HG03432 (cell line): ENCODE results near the gene OCA2.
"Not testable (repeated sequence)": the region's sequence is repeated elsewhere in the genome, so short reads cannot be mapped to it uniquely, and the experiment has no call there.

Experiments used
- ATAC-seq: cut with Tn5 transposase; IDR thresholded peaks from one replicate; pipeline ENCODE4 v1.9.1; 2021; ENCODE audit warnings: mild to moderate bottlenecking, moderate library complexity; ENCODE audit not compliant: unreplicated experiment

The OCA2 gene

DNA sequence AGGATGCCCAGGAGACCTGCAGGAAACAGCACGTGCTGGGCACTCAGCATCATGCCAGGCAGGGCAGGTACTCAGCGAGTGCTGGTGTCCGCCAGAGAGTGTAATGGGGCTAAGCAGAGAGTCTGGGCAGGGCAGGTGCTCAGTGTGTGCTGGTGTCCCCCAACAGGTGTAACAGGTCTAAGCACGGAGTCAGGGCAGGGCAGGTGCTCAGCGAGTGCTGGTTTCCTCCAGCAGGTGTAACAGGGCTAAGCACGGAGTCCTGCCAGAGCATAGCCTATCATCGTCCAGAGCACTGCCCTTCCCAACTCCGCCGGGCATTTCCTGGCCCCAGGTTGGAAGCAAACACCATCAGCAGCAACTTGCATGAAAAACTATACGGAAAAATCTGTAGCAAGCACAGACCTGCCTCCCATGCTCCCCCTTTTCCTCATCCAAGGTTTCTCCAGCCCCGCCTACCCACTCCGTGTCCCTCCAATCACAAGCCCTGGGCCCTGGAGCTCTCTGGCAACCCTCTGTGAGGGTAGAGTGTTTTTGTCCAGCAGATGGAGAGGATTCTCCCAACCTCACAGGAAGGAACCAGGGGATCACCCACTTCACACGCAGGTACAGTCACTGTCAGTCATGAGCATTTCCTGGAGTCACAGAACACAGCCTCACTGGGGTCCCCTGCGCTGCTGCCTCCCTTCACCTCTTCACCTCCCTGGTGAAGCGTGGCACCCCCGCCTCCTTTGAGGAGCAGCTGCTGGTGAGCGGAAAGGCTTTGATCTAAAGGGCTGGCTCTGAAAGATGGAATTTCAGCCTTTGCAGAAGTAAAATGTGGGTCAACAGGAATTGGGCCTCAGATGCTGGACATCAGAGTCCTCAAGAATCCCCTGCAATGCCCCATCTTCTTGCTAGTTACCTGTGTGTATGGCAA, 302.5 kb downstream of the OCA2 start:
- ATAC-seq, result no peak

- ATAC-seq, result no peak
Measured at GRCh38 chr15:27792756-27793264, 306.3 kb downstream of the OCA2 start.

DNA sequence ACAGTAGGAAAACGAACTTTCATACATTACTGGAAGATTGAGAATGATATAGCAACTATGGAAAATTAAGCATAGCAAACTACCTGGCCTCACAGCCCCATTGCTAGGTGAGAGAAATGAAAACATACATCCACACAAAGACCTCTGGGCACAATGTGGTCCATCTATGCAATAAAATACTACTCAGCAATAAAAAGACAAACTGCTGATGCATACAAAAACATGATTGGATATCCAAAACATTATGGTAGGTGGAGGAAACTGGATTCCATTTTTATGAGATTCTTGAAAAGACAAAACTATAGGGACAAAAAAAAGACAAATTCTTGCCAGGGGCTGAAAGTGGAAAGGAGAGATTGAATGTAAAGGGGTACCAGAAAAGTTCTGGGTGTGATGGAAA, 308.8 kb downstream of the OCA2 start:
- ATAC-seq, result no peak

GRCh38 chr15:27787931-27788330, 311.2 kb downstream of the OCA2 start:
- ATAC-seq, result no peak

- no peak for ATAC-seq
Measured at GRCh38 chr15:27784107-27784506, 315.0 kb downstream of the OCA2 start.

- no peak for ATAC-seq
Measured at GRCh38 chr15:27783678-27784077, 315.4 kb downstream of the OCA2 start.

DNA sequence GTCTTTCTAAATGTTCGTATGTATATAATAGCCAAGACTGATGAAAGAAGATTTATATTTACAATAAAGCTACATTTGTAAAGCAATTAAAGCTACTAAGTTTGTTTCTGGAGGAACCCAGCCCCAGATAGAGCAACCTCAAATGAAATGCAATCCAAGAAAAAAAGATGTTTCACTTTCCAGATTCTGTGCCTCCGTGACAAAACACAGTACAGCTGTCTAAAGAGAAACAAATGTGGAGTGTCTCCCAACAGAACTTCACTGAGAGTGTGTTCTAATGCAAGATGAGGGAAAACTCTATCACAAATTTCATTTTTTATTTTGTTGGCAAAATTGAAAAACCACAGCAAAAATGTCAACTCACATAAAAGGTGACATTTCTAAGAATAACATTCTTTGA, 317.0 kb downstream of the OCA2 start:
- ATAC-seq, result no peak

DNA sequence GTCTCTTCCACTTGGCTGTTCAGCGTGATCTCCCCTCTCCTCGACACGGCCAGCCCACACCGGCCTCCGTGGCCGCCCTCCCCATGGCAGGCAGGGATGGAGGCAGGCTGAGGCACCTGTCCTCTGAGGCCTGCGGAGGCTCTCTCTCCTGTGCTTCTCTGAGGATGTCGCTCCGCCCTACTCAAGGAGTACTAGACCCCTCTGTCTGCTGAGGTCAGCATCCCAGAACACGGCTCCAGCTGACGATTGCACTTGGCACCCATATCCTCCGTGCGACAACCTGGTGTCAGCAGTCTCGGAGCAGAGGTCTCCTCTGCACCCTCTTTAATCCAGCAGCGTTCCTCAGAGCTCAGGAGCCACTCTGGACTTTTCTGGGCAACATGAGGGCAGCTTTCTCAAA, 322.6 kb downstream of the OCA2 start:
- ATAC-seq, result no peak

- ATAC-seq, result no peak
Measured at GRCh38 chr15:27774638-27775037, 324.5 kb downstream of the OCA2 start.

- ATAC-seq, result no peak
Measured at GRCh38 chr15:27774191-27774590, 324.9 kb downstream of the OCA2 start.

GRCh38 chr15:27771892-27772291, 327.2 kb downstream of the OCA2 start:
- no peak for ATAC-seq

DNA sequence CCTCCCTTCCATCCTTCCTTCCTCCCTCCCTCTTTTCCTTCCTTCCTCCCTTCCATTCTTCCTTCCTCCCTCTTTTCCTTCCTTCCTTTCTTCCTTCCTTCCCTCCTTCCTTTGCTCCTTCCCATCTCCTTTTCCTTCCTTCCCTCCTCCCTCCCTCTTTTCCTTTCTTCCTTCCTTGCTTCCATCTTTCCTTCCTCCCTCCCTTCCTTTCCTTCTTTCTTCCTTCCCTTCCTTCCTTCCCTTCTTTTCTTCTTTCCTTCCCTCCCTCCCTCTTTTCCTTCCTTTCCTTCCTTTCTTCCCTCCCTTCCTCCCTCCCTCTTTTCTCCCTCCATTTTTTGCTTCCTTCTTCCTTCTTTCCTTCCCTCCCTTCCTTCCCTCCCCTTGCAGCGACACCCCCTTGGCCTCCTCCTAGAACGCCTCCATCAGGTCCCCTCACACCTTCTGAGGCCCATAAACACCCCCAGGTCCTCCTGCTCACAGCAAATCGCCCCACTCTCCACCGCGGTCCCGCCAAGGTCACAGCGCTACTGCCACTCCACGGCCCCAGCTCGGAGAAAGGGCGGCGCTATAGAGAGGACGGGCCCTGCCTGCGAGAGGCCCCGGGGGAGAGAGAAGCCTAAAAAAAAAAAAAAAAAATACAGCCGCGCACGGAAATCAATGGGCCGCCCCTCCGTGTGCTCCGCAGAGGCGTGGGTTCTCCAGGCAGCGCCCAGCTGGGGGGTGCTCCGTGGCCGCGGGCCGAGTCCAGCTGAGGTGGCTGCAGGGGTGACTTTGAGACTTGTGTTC, 328.2 kb downstream of the OCA2 start:
- no peak for ATAC-seq

DNA sequence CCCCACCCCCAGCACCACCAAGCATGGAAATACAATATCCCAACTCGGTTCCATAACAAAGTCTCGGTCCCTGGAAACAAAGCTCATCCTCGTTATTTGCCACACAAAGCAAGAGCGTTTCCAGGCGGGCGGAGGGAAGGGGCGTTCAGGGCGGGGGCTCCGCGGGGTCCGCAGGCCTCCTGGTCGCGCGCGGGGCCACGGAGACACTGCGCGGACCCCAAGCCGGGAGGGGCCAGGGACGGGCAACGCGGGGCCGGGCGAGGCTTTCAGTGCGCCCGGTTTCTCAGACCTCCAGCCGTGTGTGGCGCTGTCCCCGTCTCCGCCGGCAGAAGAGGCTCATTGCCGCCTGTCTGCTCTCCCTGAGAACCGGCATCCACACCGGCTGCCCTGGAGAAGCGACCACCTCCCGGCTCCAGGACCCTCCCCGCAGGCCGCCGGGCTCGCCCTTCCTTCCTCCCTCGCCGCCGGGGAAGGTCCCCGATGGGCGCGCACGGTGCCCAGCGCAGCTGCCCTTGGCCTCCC, 329.0 kb downstream of the OCA2 start:
- no peak for ATAC-seq

DNA sequence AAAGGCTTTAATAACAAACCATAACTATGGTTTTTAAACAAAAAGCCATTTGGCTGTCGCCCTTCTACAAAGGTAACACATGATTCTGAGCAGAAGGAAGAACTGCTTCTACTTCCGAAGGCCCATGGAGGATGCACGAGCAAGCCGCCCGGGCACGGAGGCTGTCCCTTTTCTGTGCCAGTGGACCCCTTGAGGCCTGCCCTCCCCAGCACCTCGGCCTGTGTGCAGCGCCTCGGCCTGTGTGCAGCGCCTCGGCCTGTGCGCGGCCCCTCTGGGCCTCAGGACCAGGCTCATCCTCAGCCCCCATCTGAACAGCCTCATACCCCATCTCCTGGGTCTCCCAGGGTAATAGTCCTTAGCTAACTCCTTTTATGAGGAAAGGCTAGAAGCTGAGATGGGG, 329.5 kb downstream of the OCA2 start:
- ATAC-seq, result no peak

GRCh38 chr15:27768732-27769475, 330.2 kb downstream of the OCA2 start:
- no peak for ATAC-seq

GRCh38 chr15:27767918-27768640, 331.0 kb downstream of the OCA2 start:
- no peak for ATAC-seq

- ATAC-seq, result not testable (repeated sequence)
Measured at GRCh38 chr15:27767430-27767829, 331.7 kb downstream of the OCA2 start.

DNA sequence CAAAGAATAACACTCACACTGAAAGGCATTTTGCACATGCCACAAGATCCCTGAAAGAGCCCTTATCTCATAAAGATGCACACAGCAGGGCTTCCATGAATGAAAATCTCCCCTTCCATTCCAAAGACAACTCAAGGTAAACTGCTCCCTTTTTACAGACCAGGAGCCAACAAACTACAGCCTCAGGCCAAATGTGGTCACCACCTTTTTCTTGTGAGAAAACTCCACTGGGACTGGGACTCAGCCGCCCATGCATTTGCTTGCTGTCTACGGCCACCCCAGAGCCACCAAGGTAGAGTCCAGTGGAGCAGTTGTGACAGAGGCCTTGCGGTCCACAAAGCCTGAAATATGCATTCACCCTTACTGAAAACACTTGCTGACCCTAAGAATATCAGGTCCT, 334.8 kb downstream of the OCA2 start:
- no peak for ATAC-seq

GRCh38 chr15:27763514-27763913, 335.6 kb downstream of the OCA2 start:
- ATAC-seq, result no peak

DNA sequence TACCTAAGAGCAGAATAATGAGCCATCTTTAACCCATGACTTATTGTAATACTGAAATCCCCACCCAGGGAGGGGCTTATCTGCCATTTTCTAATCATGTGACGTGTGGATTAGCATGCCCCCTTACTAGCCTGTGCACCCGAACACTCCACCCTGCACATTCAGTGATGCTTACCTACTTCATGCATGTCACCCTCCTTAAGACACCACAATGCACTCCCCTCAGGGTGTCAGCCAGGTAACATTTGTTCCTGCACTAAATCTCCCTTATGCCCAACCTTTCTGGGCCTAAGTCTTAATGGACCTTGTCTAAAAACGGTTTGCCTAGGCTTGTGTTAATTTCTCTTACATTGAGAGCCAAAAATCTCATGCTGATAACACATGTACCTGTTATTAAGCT, 336.6 kb downstream of the OCA2 start:
- ATAC-seq, result no peak
